K562 (cell line): ENCODE data around the gene C10orf105. TPM values are rescaled to one million over a fixed set of nuclear protein-coding genes. Genes with fewer than 3 reads are reported as not detected.
A peak's percentile ranks its signal among the peaks of the same experiment; 100 is the strongest.

ENCODE experiments used
- CBX3 ChIP-seq, 2 experiments: IDR thresholded peaks; 1 replicate in 1 of 2; 2 replicates in 1 of 2; pipeline ENCODE4 v1.6.1; 2012; ENCODE audit warnings: inconsistent platforms in 2 of 2, low read length in 2 of 2, borderline replicate concordance in 1 of 2, control low read depth in 1 of 2
- DDX20 ChIP-seq: fragments of 450-650 bp; IDR thresholded peaks from 2 replicates; pipeline ENCODE4 v1.6.1; 2016; ENCODE audit warnings: missing genetic modification characterization, low read depth, mild to moderate bottlenecking, missing compliant biosample characterization, moderate library complexity
- E2F3 ChIP-seq: fragments of 250-450 bp; sonication (Bioruptor Pico); IDR thresholded peaks from 2 replicates; pipeline ENCODE4 v1.4.0; 2020; ENCODE audit warnings: mild to moderate bottlenecking
- ELF2 ChIP-seq: fragments of 250-450 bp; sonication (Bioruptor Pico); IDR thresholded peaks from 2 replicates; pipeline ENCODE4 v1.5.0; 2021; ENCODE audit warnings: mild to moderate bottlenecking
- ERF ChIP-seq: fragments of 450-650 bp; formaldehyde crosslinking; IDR thresholded peaks from 2 replicates; pipeline ENCODE4 v1.4.0; 2020; ENCODE audit warnings: mild to moderate bottlenecking, mixed read lengths
- ETS1 ChIP-seq: conservative IDR thresholded peaks from 2 replicates; pipeline ENCODE4 v1.6.1; 2011; ENCODE audit warnings: low read depth, mild to moderate bottlenecking, low read length; ENCODE audit not compliant: control insufficient read depth
- FOS ChIP-seq: IDR thresholded peaks from 3 replicates; pipeline ENCODE4 v1.6.1; 2011; ENCODE audit not compliant: insufficient read length; ENCODE audit errors: extremely low read depth
- HDAC6 ChIP-seq: IDR thresholded peaks from 2 replicates; pipeline ENCODE4 v1.6.1; 2012; ENCODE audit warnings: low read depth, mild to moderate bottlenecking, control low read depth, inconsistent platforms, low read length, moderate library complexity
- HNRNPUL1 ChIP-seq: fragments of 200-400 bp; formaldehyde crosslinking; IDR thresholded peaks from 2 replicates; pipeline ENCODE4 v1.6.1; 2017; ENCODE audit warnings: low read length
- MAZ ChIP-seq, 2 experiments: fragments of 450-650 bp in 1 of 2; sonication (generic) in 1 of 2; formaldehyde crosslinking; IDR thresholded peaks in 1 of 2; conservative IDR thresholded peaks in 1 of 2; 2 replicates each; pipeline versions ENCODE4 v1.4.0 to v1.5.0; 2020; ENCODE audit warnings: mild to moderate bottlenecking in 1 of 2, missing genetic modification reagents in 1 of 2
- MECOM ChIP-seq: fragments of 250-450 bp; sonication (Bioruptor Pico); IDR thresholded peaks from 2 replicates; pipeline ENCODE4 v1.8.0; 2022; ENCODE audit warnings: inconsistent platforms
- NBN ChIP-seq: fragments of 450-650 bp; IDR thresholded peaks from 2 replicates; pipeline ENCODE4 v1.6.1; 2016; ENCODE audit warnings: low read depth, mild to moderate bottlenecking
- RB1 ChIP-seq: fragments of 450-650 bp; IDR thresholded peaks from 2 replicates; pipeline ENCODE4 v1.6.1; 2017; ENCODE audit warnings: low read depth, mild to moderate bottlenecking
- RBFOX2 ChIP-seq: fragments of 200-400 bp; formaldehyde crosslinking; IDR thresholded peaks from 2 replicates; pipeline ENCODE4 v1.6.1; 2017; ENCODE audit warnings: low read depth, mild to moderate bottlenecking, low read length, moderate library complexity
- RFX1 ChIP-seq: fragments of 450-650 bp; IDR thresholded peaks from 2 replicates; pipeline ENCODE4 v1.6.1; 2016; ENCODE audit warnings: mild to moderate bottlenecking, moderate library complexity
- SMARCA4 ChIP-seq: fragments of 450-650 bp; IDR thresholded peaks from 2 replicates; pipeline ENCODE4 v1.6.1; 2016
- SP1 ChIP-seq: sonication (generic); formaldehyde crosslinking; IDR thresholded peaks from 2 replicates; pipeline ENCODE4 v1.8.1; 2022; ENCODE audit warnings: mild to moderate bottlenecking, missing genetic modification reagents
- STAG1 ChIP-seq: sonication (generic); formaldehyde crosslinking; IDR thresholded peaks from 2 replicates; pipeline ENCODE4 v1.5.0; 2020; ENCODE audit warnings: missing genetic modification reagents, borderline replicate concordance
- STAT5A ChIP-seq: IDR thresholded peaks from 2 replicates; pipeline ENCODE4 v1.6.1; 2012; ENCODE audit warnings: low read length, inconsistent platforms, borderline replicate concordance
- TEAD1 ChIP-seq, 2 experiments: fragments of 450-650 bp in 1 of 2; sonication (generic) in 1 of 2; formaldehyde crosslinking; IDR thresholded peaks; 2 replicates each; pipeline versions ENCODE4 v1.4.0 to v1.8.0; 2020 to 2022; ENCODE audit warnings: mild to moderate bottlenecking in 2 of 2, missing genetic modification reagents in 1 of 2
- TFAP4 ChIP-seq: sonication (generic); formaldehyde crosslinking; IDR thresholded peaks from 2 replicates; pipeline ENCODE4 v1.8.0; 2022; ENCODE audit warnings: missing genetic modification reagents, mild to moderate bottlenecking, moderate library complexity, borderline replicate concordance
- ZNF551 ChIP-seq: fragments of 250-450 bp; sonication (Bioruptor Pico); IDR thresholded peaks from 2 replicates; pipeline ENCODE4 v1.5.0; 2021; ENCODE audit warnings: mild to moderate bottlenecking, moderate library complexity
- ZNF668 ChIP-seq: fragments of 250-450 bp; sonication (Bioruptor Pico); IDR thresholded peaks from 2 replicates; pipeline ENCODE4 v1.8.0; 2022; ENCODE audit warnings: mild to moderate bottlenecking, inconsistent platforms
- polyA plus RNA-seq, 8 experiments: library from polyadenylated mRNA; depleted of rRNA in 4 of 8; stranded (reverse) in 5 of 8; unstranded in 3 of 8; fragments of >200 nt; fragmentation: Nextera tagmentation in 2 of 8; fragmentation: Illumina TruSeq in 1 of 8; extraction: Ambion mirVana in 2 of 8; extraction: Trizol in 1 of 8; gene quantifications; 2 replicates each; pipeline versions ENCODE4 v1.2.1 to v1.2.3, GENCODE V29; 2011 to 2014; ENCODE audit warnings: inconsistent platforms in 1 of 8, missing spikeins in 1 of 8
- total RNA-seq, 7 experiments: library from RNA; depleted of rRNA in 6 of 7; stranded (reverse); fragments of >200 nt in 6 of 7; fragmentation: Illumina TruSeq in 2 of 7; extraction: Trizol in 2 of 7; gene quantifications; 2 replicates each; pipeline versions ENCODE4 v1.2.1 to v1.2.3, GENCODE V29; 2011 to 2021; ENCODE audit warnings: low replicate concordance in 1 of 7

C10orf105 gene
- total and polyA plus RNA-seq, 9 of the 15 experiments (the other 6 are each of a cell fraction or from before 2014, with no cell fraction given), result 0.03 to 0.25 (median 0.04) TPM; not detected in 3

GRCh38 chr10:71708301-71708703, 11.3 kb downstream of the C10orf105 start (continued):
- no peak for TF ChIP-seq HDAC6
- no peak for TF ChIP-seq CBX3 (IDR thresholded peaks at IDR 0.05; ENCODE audit: borderline replicate concordance in 1 of 2, low read length in 2 of 2)
- TF ChIP-seq ZNF668 (CRISPR knock-in tag), result no peak
- TF ChIP-seq RFX1, result no peak
- TF ChIP-seq FOS, result no peak
- no peak for TF ChIP-seq STAT5A
- TF ChIP-seq E2F3 (CRISPR knock-in tag), result no peak
- no peak for TF ChIP-seq ETS1
- TF ChIP-seq MECOM (CRISPR knock-in tag), result no peak
- TF ChIP-seq SMARCA4, result no peak
- no peak for TF ChIP-seq ELF2 (CRISPR knock-in tag)
- peak in 1 of 2 experiments; percentile 75; a peak in 2 of 4 replicates for TF ChIP-seq TEAD1 (CRISPR knock-in tag; IDR thresholded peaks at IDR 0.05)
- TF ChIP-seq STAG1 (CRISPR knock-in tag), result peak; percentile 99
- TF ChIP-seq ERF (CRISPR knock-in tag), result no peak
- TF ChIP-seq ZNF551 (CRISPR knock-in tag), result no peak
- 0 out of 2 replicates have a peak, but pooled peaks have one; percentile 47 for TF ChIP-seq SP1 (CRISPR knock-in tag)
- no peak for TF ChIP-seq RBFOX2
- peak in 1 of 2 experiments; percentile 85; a peak in 2 of 4 replicates for TF ChIP-seq MAZ (CRISPR knock-in tag; conservative IDR thresholded peaks at IDR 0.05 in 1 of 2, IDR thresholded peaks at IDR 0.05 in 1 of 2)
- TF ChIP-seq DDX20 (tag), result no peak
- peak; percentile 62; the same call in 1 of the 2 replicates for TF ChIP-seq RB1
- TF ChIP-seq HNRNPUL1, result no peak
- TF ChIP-seq NBN, result no peak
- peak; percentile 96 for TF ChIP-seq TFAP4 (CRISPR knock-in tag)
